Osteocyte (in vitro differentiated cells): ENCODE data around the gene FAM118B. TPM values are rescaled to one million over a fixed set of nuclear protein-coding genes. Genes with fewer than 3 reads are reported as not detected.

Experiments
- DNase-seq: peaks from one replicate; pipeline ENCODE4 v3.0.0; 2021; ENCODE audit warnings: mixed read lengths; ENCODE audit not compliant: unreplicated experiment; ENCODE audit errors: extremely low spot score
- H3K27ac Mint-ChIP-seq: one replicate; pipeline ENCODE4 v1.8.0; 2021; ENCODE audit warnings: mild to moderate bottlenecking, mixed read lengths; ENCODE audit not compliant: unreplicated experiment
- H3K27me3 Mint-ChIP-seq: one replicate; pipeline ENCODE4 v1.8.0; 2021; ENCODE audit warnings: mixed read lengths; ENCODE audit not compliant: unreplicated experiment
- H3K36me3 Mint-ChIP-seq: one replicate; pipeline ENCODE4 v1.8.0; 2021; ENCODE audit warnings: mixed read lengths; ENCODE audit not compliant: unreplicated experiment
- H3K4me1 Mint-ChIP-seq: one replicate; pipeline ENCODE4 v1.8.0; 2021; ENCODE audit warnings: mixed read lengths; ENCODE audit not compliant: unreplicated experiment
- H3K4me3 Mint-ChIP-seq: one replicate; pipeline ENCODE4 v1.8.0; 2021; ENCODE audit warnings: mild to moderate bottlenecking, moderate library complexity, mixed read lengths; ENCODE audit not compliant: unreplicated experiment
- H3K9me3 Mint-ChIP-seq: one replicate; pipeline ENCODE4 v1.8.0; 2021; ENCODE audit warnings: mixed read lengths; ENCODE audit not compliant: unreplicated experiment
- total RNA-seq: library from RNA; stranded (reverse); gene quantifications from 2 replicates; pipeline ENCODE4 v1.2.1, GENCODE V29; 2021
- TF ChIP-seq, protein P1 (sequence below): fragments of 200-600 bp; sonication (generic); IDR thresholded peaks from 2 replicates; pipeline ENCODE4 v1.5.0; 2021; ENCODE audit warnings: antibody characterized with exemption, mild to moderate bottlenecking, moderate library complexity

FAM118B gene
- total RNA-seq, 1 donor from 2014 or later = 23.3 TPM

DNA sequence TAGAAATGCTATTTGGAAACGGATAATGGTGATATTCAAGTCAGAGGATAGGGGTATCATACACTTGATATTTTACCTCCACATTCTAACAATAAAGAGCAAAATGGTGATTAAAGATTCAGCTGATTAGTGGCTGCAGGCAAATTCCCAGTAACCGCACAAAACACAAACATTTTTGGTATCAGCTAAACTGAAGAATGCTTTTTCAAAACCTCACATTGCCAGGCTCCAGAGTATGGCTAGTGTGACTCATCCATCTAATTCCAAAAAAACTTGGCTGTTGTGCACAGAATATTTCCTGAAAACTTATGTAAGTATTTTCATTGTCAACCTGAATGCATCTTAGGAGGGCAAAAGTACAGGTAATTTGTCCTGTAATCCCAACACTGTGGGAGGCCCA, 46.2 kb downstream of the FAM118B start:
- Mint-ChIP-seq H3K36me3 (peaks cover 23% of the 10 kb centered on the region), H3K4me1 (no peaks in the 10 kb centered on the region), H3K27ac (no peak overlapping the region), H3K27me3 (no peaks in the 10 kb centered on the region), H3K4me3 (no peak overlapping the region), H3K9me3 (no peaks in the 10 kb centered on the region)
- no peak for DNase-seq
- TF ChIP-seq, protein P1, sequence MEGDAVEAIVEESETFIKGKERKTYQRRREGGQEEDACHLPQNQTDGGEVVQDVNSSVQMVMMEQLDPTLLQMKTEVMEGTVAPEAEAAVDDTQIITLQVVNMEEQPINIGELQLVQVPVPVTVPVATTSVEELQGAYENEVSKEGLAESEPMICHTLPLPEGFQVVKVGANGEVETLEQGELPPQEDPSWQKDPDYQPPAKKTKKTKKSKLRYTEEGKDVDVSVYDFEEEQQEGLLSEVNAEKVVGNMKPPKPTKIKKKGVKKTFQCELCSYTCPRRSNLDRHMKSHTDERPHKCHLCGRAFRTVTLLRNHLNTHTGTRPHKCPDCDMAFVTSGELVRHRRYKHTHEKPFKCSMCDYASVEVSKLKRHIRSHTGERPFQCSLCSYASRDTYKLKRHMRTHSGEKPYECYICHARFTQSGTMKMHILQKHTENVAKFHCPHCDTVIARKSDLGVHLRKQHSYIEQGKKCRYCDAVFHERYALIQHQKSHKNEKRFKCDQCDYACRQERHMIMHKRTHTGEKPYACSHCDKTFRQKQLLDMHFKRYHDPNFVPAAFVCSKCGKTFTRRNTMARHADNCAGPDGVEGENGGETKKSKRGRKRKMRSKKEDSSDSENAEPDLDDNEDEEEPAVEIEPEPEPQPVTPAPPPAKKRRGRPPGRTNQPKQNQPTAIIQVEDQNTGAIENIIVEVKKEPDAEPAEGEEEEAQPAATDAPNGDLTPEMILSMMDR = no peak

DNA sequence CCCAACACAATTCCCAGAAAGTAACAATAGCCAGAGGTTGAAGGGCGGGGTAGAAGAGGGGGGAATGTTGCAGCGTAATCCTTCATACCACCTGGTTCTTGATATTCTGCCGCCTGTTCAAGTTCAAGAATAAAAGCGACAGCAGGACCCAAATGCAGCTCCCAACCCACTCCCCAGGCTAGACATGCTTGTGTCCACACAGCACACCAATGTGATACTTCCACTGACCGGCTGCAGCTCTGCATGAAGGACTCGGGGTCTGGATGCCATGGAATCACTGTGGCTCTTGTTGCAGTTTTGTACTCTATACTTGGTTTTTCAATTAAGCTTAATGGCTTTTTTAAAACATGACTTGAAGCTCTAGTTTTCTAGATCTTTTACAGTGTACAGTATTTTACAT, 50.6 kb downstream of the FAM118B start:
- TF ChIP-seq, protein P1 = no peak
- H3K9me3 Mint-ChIP-seq = no peaks in the 10 kb centered on the region
- H3K36me3 Mint-ChIP-seq = peaks cover 39% of the 10 kb centered on the region
- H3K4me3 Mint-ChIP-seq = no peak overlapping the region
- no peaks in the 10 kb centered on the region for H3K27me3 Mint-ChIP-seq
- H3K27ac Mint-ChIP-seq = no peak overlapping the region
- DNase-seq = no peak
- H3K4me1 Mint-ChIP-seq = peaks cover 2% of the 10 kb centered on the region

DNA sequence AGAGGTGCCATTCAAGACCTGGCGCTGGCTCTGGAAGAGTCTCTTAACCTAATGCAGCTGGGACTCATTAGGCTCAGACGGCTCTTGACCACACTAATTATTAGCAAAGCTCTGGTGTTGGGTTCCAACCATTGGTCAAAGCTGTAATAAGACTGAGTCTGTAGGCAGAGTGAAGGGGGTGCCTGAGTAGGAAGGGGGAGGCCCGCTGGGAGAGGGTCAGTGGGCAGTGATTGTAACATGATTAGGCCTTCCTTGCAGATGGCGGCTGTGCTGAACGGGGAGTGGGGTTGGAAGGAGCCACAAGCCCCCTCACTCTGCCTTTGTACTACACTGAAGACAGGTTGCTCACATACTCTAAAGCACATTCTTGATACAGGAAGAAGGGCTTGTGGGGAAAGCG, 51.9 kb downstream of the FAM118B start:
- Mint-ChIP-seq H3K27ac (no peak overlapping the region), H3K27me3 (no peaks in the 10 kb centered on the region), H3K4me1 (peaks cover 11% of the 10 kb centered on the region), H3K4me3 (no peak overlapping the region), H3K9me3 (no peaks in the 10 kb centered on the region), H3K36me3 (peaks cover 37% of the 10 kb centered on the region)
- DNase-seq = no peak
- TF ChIP-seq, protein P1 = no peak

DNA sequence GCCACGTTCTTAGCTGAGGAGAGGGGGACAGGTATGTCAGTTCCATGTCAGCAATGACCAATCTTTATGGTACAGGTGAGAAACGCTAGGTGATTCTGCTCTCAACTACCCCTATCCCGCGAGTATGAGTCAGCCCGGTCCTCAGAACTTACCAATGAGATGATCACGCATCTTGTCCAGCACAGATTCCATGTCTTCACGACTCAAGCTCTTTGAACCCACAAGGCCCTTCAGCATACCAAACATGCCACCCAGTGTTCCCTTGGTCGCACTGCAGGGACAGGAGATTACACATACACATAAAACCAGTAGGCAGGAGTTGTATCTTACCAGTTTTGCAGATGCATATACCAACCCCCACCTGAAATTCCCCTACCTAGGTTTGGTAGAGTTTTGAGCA, 54.2 kb downstream of the FAM118B start:
- TF ChIP-seq, protein P1 = no peak
- no peak overlapping the region for H3K4me3 Mint-ChIP-seq
- no peak overlapping the region for H3K27ac Mint-ChIP-seq
- peaks cover 37% of the 10 kb centered on the region for H3K36me3 Mint-ChIP-seq
- DNase-seq = no peak
- no peaks in the 10 kb centered on the region for H3K9me3 Mint-ChIP-seq
- H3K4me1 Mint-ChIP-seq = peaks cover 22% of the 10 kb centered on the region
- no peaks in the 10 kb centered on the region for H3K27me3 Mint-ChIP-seq

DNA sequence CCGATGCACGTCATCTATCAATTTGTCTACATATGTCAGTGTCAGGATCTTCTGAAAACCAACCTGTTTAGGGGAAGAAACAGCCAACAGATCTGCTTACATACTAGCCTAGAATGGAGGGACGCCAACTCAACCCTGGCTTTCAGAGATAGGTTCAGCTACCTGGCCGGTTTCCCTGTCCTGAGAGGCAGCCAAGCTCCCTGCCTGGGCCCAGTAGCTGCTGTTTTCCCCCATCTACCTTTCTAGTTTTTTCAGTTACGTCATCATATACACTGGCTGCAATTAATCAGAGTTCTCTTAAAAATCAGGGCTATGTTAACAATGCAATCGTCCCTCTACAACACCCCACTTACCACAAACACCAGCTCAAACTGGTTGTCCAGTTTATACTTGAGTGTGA, 56.1 kb downstream of the FAM118B start:
- H3K27me3 Mint-ChIP-seq = no peaks in the 10 kb centered on the region
- TF ChIP-seq, protein P1 = no peak
- H3K4me1 Mint-ChIP-seq = peaks cover 22% of the 10 kb centered on the region
- peak overlapping the region; percentile 96 for H3K4me3 Mint-ChIP-seq
- H3K36me3 Mint-ChIP-seq = peaks cover 37% of the 10 kb centered on the region
- DNase-seq = no peak
- H3K27ac Mint-ChIP-seq = peak overlapping the region; percentile 97
- H3K9me3 Mint-ChIP-seq = no peaks in the 10 kb centered on the region
